Esophagus (tissue), 2 donors: ENCODE measurements around the gene SLC47A2. TPM values are rescaled to one million over a fixed set of nuclear protein-coding genes. Genes with fewer than 3 reads are reported as not detected.
"Not testable (repeated sequence)": the region's sequence is repeated elsewhere in the genome, so short reads cannot be mapped to it uniquely, and the experiment has no call there.

Experiments
- H3K27ac ChIP-seq, 2 donors: one replicate each; pipeline ENCODE4 v1.5.1; 2013; ENCODE audit warnings: low read depth in 2 of 2, mild to moderate bottlenecking in 2 of 2, inconsistent platforms in 1 of 2, low read length in 1 of 2, moderate library complexity in 1 of 2
- H3K27me3 ChIP-seq, 2 donors: one replicate each; pipeline ENCODE4 v1.6.1; 2013; ENCODE audit warnings: low read length in 2 of 2, control low read depth in 1 of 2, mild to moderate bottlenecking in 1 of 2; ENCODE audit not compliant: insufficient read depth in 2 of 2, control insufficient read depth in 1 of 2
- H3K36me3 ChIP-seq, 2 donors: one replicate each; pipeline ENCODE4 v1.6.1; 2013; ENCODE audit warnings: low read length in 1 of 2; ENCODE audit not compliant: control insufficient read depth in 2 of 2, insufficient read depth in 2 of 2
- H3K4me1 ChIP-seq, 2 donors: one replicate each; pipeline ENCODE4 v1.6.1; 2013; ENCODE audit warnings: low read length in 1 of 2; ENCODE audit not compliant: control insufficient read depth in 2 of 2, insufficient read depth in 2 of 2
- H3K4me3 ChIP-seq, 2 donors: one replicate each; pipeline ENCODE4 v1.5.1; 2013; ENCODE audit warnings: low read length in 2 of 2, mild to moderate bottlenecking in 2 of 2, low read depth in 1 of 2, moderate library complexity in 1 of 2
- H3K9me3 ChIP-seq, 2 donors: one replicate each; pipeline ENCODE4 v1.6.1; 2013; ENCODE audit warnings: mild to moderate bottlenecking in 2 of 2, low read depth in 1 of 2, low read length in 1 of 2, moderate library complexity in 1 of 2; ENCODE audit not compliant: control insufficient read depth in 2 of 2, insufficient read depth in 1 of 2
- WGBS, 2 donors: extraction: QIAGEN DNeasy Blood & Tissue Kit; methylation state at CpG; one replicate each; pipeline ENCODE4 v1.1.7; 2013; 5-methylcytosine and 5-hydroxymethylcytosine counted together
- polyA plus RNA-seq, 2 donors: library from polyadenylated mRNA; stranded (reverse); fragments of 200-250 nt; gene quantifications; one replicate each; pipeline ENCODE4 v1.2.3, GENCODE V29; 2013
- donor health status: healthy with polysubstance abuse.
- donor health status: Bipolar disorder and iron deficiency.

Gene SLC47A2
- polyA plus RNA-seq, 2 donors = 1.1 to 2.7 TPM

DNA sequence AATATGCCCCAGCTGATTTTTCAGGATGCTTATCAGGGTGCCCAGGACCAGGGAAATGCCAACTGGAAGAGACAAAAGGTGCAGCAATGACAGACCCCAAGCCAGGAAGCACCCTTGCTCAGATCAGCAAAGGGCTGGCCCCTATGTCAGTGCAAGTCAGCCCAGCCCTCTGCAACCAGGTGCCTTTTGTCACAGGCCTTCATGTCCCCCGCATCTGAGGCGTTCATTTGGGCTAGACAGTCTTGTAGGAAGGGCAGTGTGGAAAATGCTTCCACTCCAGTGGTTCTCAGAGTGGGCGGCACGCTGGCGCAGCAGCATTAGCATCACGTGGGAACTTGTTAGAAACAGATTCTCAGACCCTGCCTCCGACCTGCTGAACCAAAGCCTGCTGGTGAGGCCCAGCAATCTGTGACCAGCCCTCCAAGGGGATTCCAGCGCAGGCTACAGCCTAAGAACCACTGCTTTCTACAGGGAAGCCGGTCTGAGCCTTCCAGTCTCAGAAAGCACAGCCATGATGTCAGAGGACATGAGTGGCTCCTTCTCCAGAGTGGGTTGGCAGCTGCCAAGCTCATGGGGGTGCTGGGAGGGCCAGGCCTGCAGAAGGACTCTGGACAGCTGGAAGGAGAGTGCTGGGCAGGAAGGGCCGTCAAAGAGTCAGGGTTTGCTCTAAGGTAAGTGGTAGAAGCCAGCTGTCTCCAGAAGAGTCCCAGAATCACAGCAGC lies 13.1 kb downstream of the SLC47A2 start:
- no peak overlapping the region for H3K27ac ChIP-seq
- H3K4me1 ChIP-seq = peaks cover 0 to 20% of the 10 kb centered on the region in 2 donors
- WGBS, 2 donors = 72 to 82% methylated on average over 10 of the region's 10 CpGs
- no peaks in the 10 kb centered on the region for H3K36me3 ChIP-seq
- H3K9me3 ChIP-seq = no peaks in the 10 kb centered on the region
- no peak overlapping the region for H3K4me3 ChIP-seq
- no peaks in the 10 kb centered on the region for H3K27me3 ChIP-seq

- no peak overlapping the region for H3K4me3 ChIP-seq
- no peak overlapping the region for H3K27ac ChIP-seq
- 71 to 76% methylated on average over 4 of the region's 4 CpGs for WGBS, 2 donors
- H3K9me3 ChIP-seq = no peaks in the 10 kb centered on the region
- H3K4me1 ChIP-seq = peaks cover 0 to 10% of the 10 kb centered on the region in 2 donors
- no peaks in the 10 kb centered on the region for H3K36me3 ChIP-seq
- no peaks in the 10 kb centered on the region for H3K27me3 ChIP-seq
These were observed 14.2 kb downstream of the SLC47A2 start for GRCh38 chr17:19702217-19702641.

- Histone ChIP-seq H3K36me3 (no peaks in the 10 kb centered on the region), H3K9me3 (no peaks in the 10 kb centered on the region), H3K4me3 (no peak overlapping the region), H3K27ac (no peak overlapping the region), H3K27me3 (no peaks in the 10 kb centered on the region), H3K4me1 (peaks cover 2% of the 10 kb centered on the region in 2 donors)
- WGBS, 2 donors = 94 to 96% methylated on average over 2 of the region's 2 CpGs
These were observed 29.8 kb downstream of the SLC47A2 start for GRCh38 chr17:19686400-19687090.

DNA sequence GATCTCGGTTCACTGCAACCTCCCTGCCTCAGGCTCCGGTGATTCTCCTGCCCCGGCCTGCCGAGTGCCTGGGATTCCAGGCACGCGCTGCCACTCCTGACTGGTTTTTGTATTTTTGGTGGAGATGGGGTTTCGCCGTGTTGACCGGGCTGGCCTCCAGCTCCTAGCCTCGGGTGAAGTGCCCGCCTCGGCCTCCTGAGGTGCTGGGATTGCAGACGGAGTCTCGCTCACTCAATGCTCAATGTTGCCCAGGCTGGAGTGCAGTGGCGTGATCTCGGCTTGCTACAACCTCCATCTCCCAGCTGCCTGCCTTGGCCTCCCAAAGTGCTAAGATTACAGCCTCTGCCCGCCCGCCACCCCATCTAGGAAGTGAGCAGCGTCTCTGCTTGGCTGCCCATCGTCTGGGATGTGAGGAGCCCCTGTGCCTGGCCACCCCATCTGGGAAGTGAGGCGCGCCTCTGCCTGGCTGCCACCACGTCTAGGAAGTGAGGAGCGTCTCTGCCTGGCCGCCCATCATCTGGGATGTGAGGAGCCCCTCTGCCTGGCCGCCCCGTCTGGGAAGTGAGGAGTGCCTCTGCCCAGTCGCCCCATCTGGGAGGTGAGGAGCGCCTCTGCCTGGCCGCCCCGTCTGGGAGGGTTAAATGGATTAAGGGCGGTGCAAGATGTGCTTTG lies 31.3 kb downstream of the SLC47A2 start:
- WGBS, 2 donors = 69 to 81% methylated on average over 30 to 32 of the region's 32 CpGs
- H3K27ac ChIP-seq = peak overlapping the region in 1 of 2 donors; percentile 3

DNA sequence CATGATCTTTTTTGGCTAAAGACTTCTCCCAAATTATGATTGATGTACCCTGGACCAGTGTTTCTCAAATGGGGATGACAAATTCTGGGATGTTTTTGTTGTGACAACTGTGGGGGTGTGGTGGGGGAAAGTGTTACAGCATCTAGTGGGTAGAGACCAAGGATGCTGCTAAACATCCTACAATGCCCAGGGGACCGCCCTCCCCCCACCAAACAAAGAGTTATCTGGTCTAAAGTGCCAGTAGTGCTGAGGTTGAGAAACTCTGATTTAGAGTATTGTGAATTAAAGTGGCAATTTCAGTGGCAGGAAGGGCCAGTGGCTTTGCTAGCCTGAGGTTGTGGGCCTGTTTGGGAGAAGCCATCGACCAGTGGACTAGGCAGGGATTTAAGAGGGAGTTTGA lies 33.3 kb downstream of the SLC47A2 start:
- Histone ChIP-seq H3K4me3 (no peak overlapping the region), H3K4me1 (peaks cover 2% of the 10 kb centered on the region in 2 donors), H3K36me3 (peaks cover 3 to 12% of the 10 kb centered on the region in 2 donors), H3K9me3 (no peaks in the 10 kb centered on the region), H3K27me3 (no peaks in the 10 kb centered on the region), H3K27ac (no peak overlapping the region)
- 92 to 95% methylated on average over 2 of the region's 2 CpGs for WGBS, 2 donors

More for the DNA sequence above, 31.3 kb downstream of the SLC47A2 start:
- not testable (repeated sequence) for H3K4me1 ChIP-seq, H3K36me3 ChIP-seq, H3K4me3 ChIP-seq, H3K9me3 ChIP-seq, H3K27me3 ChIP-seq

- no peak overlapping the region for H3K4me3 ChIP-seq
- peaks cover 3 to 22% of the 10 kb centered on the region in 2 donors for H3K36me3 ChIP-seq
- peaks cover 0 to 2% of the 10 kb centered on the region in 2 donors for H3K4me1 ChIP-seq
- H3K27ac ChIP-seq = peak overlapping the region in 1 of 2 donors; percentile 17
- no peaks in the 10 kb centered on the region for H3K9me3 ChIP-seq
- no peaks in the 10 kb centered on the region for H3K27me3 ChIP-seq
- WGBS, 2 donors = 83 to 85% methylated on average over 18 of the region's 18 CpGs
These were observed 37.6 kb downstream of the SLC47A2 start for GRCh38 chr17:19678581-19679453.

GRCh38 chr17:19677736-19678379 lies 38.5 kb downstream of the SLC47A2 start:
- H3K4me3 ChIP-seq = no peak overlapping the region
- H3K4me1 ChIP-seq = no peaks in the 10 kb centered on the region
- H3K9me3 ChIP-seq = no peaks in the 10 kb centered on the region
- H3K27me3 ChIP-seq = no peaks in the 10 kb centered on the region
- no peak overlapping the region for H3K27ac ChIP-seq
- H3K36me3 ChIP-seq = peaks cover 3 to 22% of the 10 kb centered on the region in 2 donors
- 88 to 94% methylated on average over 5 of the region's 5 CpGs for WGBS, 2 donors

DNA sequence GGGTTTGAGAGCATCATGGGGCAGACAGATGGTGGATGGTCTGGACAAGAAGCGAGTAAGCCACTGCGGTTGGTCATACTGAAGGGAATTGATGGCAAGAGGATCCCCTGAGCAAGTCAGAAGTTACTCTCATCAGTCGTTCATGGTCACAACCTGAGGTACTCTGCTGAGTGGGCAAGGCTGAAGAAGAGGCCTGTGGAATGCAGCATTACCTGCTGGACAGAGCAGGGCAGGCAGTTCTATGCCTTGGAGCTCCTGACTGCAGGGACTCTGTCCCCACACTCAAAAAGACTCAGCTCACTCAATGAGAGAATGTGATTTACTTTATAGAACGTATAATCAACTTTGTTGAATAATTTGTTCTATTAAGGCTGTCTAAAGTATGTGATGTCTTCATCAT lies 39.5 kb downstream of the SLC47A2 start:
- H3K9me3 ChIP-seq = no peaks in the 10 kb centered on the region

More for the DNA sequence above, 39.5 kb downstream of the SLC47A2 start:
- Histone ChIP-seq H3K27ac (no peak overlapping the region), H3K4me1 (no peaks in the 10 kb centered on the region), H3K27me3 (no peaks in the 10 kb centered on the region), H3K36me3 (peaks cover 3 to 22% of the 10 kb centered on the region in 2 donors), H3K4me3 (no peak overlapping the region)
- 83 to 88% methylated on average over 4 of the region's 4 CpGs for WGBS, 2 donors
